SK-N-SH (cell line): ENCODE results near the gene CNTN3.

Experiments used
- EZH2phosphoT487 ChIP-seq: fragments of 200-600 bp; sonication (generic); IDR thresholded peaks from 2 replicates; pipeline ENCODE4 v1.6.1; 2017; ENCODE audit warnings: low read depth, mixed run types, mild to moderate bottlenecking, antibody characterized with exemption, moderate library complexity, borderline replicate concordance
- POLR2AphosphoS5 ChIP-seq: IDR thresholded peaks from 2 replicates; pipeline ENCODE4 v1.6.1; 2012; ENCODE audit warnings: low read depth, low read length
- TAF1 ChIP-seq: IDR thresholded peaks from 2 replicates; pipeline ENCODE4 v1.6.1; 2012; ENCODE audit warnings: low read depth, mild to moderate bottlenecking, low read length, moderate library complexity, borderline replicate concordance
- YY1 ChIP-seq: IDR thresholded peaks from 2 replicates; pipeline ENCODE4 v1.4.0; 2012; ENCODE audit warnings: low read depth, mild to moderate bottlenecking
- TF ChIP-seq, protein P1 (sequence below): fragments of 200-600 bp; sonication (generic); IDR thresholded peaks from 2 replicates; pipeline ENCODE4 v1.6.1; 2017; ENCODE audit warnings: antibody characterized with exemption, mild to moderate bottlenecking, moderate library complexity
- TF ChIP-seq, protein P2 (sequence below): fragments of 150-350 bp; IDR thresholded peaks from 2 replicates; pipeline ENCODE4 v1.6.1; 2016; ENCODE audit warnings: mild to moderate bottlenecking, low read depth, low read length
- TF ChIP-seq, protein P3 (sequence below): fragments of 150-350 bp; IDR thresholded peaks from 2 replicates; pipeline ENCODE4 v1.6.1; 2017; ENCODE audit warnings: antibody characterized with exemption, low read length, low read depth, borderline replicate concordance
- TF ChIP-seq, protein P4 (sequence below): IDR thresholded peaks from 2 replicates; pipeline ENCODE4 v1.4.0; 2012; ENCODE audit warnings: low read depth, borderline replicate concordance
- TF ChIP-seq, protein P5 (sequence below): IDR thresholded peaks from 2 replicates; pipeline ENCODE4 v1.6.1; 2012; ENCODE audit warnings: mild to moderate bottlenecking, low read depth, low read length, moderate library complexity

DNA sequence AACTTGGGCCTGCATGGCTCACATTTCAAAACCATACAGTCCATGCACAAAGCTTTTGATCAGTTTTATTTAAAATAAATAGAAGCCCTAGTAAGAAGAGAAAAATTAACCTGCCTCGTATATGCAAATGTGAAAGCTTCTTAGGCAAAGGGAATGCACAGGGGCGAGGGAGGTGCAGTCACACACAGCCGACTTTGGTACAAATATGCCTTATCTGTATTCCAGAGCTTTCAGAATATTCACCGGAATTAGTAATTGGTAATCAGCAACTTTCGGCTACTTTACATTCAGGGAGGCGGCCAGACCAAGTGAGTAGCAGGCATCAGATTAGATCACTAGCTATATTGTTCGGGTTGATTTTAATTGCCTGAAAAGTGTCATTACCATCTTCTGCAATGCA, 7.5 kb downstream of the CNTN3 start:
- TF ChIP-seq EZH2phosphoT487 (no peak), TAF1 (no peak), YY1 (no peak), POLR2AphosphoS5 (no peak)
- TF ChIP-seq, protein P1, sequence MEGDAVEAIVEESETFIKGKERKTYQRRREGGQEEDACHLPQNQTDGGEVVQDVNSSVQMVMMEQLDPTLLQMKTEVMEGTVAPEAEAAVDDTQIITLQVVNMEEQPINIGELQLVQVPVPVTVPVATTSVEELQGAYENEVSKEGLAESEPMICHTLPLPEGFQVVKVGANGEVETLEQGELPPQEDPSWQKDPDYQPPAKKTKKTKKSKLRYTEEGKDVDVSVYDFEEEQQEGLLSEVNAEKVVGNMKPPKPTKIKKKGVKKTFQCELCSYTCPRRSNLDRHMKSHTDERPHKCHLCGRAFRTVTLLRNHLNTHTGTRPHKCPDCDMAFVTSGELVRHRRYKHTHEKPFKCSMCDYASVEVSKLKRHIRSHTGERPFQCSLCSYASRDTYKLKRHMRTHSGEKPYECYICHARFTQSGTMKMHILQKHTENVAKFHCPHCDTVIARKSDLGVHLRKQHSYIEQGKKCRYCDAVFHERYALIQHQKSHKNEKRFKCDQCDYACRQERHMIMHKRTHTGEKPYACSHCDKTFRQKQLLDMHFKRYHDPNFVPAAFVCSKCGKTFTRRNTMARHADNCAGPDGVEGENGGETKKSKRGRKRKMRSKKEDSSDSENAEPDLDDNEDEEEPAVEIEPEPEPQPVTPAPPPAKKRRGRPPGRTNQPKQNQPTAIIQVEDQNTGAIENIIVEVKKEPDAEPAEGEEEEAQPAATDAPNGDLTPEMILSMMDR: no peak
- TF ChIP-seq, protein P2, sequence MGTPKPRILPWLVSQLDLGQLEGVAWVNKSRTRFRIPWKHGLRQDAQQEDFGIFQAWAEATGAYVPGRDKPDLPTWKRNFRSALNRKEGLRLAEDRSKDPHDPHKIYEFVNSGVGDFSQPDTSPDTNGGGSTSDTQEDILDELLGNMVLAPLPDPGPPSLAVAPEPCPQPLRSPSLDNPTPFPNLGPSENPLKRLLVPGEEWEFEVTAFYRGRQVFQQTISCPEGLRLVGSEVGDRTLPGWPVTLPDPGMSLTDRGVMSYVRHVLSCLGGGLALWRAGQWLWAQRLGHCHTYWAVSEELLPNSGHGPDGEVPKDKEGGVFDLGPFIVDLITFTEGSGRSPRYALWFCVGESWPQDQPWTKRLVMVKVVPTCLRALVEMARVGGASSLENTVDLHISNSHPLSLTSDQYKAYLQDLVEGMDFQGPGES: no peak
- TF ChIP-seq, protein P3, sequence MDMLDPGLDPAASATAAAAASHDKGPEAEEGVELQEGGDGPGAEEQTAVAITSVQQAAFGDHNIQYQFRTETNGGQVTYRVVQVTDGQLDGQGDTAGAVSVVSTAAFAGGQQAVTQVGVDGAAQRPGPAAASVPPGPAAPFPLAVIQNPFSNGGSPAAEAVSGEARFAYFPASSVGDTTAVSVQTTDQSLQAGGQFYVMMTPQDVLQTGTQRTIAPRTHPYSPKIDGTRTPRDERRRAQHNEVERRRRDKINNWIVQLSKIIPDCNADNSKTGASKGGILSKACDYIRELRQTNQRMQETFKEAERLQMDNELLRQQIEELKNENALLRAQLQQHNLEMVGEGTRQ: no peak
- TF ChIP-seq, protein P4, sequence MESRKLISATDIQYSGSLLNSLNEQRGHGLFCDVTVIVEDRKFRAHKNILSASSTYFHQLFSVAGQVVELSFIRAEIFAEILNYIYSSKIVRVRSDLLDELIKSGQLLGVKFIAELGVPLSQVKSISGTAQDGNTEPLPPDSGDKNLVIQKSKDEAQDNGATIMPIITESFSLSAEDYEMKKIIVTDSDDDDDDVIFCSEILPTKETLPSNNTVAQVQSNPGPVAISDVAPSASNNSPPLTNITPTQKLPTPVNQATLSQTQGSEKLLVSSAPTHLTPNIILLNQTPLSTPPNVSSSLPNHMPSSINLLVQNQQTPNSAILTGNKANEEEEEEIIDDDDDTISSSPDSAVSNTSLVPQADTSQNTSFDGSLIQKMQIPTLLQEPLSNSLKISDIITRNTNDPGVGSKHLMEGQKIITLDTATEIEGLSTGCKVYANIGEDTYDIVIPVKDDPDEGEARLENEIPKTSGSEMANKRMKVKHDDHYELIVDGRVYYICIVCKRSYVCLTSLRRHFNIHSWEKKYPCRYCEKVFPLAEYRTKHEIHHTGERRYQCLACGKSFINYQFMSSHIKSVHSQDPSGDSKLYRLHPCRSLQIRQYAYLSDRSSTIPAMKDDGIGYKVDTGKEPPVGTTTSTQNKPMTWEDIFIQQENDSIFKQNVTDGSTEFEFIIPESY: no peak
- TF ChIP-seq, protein P5, sequence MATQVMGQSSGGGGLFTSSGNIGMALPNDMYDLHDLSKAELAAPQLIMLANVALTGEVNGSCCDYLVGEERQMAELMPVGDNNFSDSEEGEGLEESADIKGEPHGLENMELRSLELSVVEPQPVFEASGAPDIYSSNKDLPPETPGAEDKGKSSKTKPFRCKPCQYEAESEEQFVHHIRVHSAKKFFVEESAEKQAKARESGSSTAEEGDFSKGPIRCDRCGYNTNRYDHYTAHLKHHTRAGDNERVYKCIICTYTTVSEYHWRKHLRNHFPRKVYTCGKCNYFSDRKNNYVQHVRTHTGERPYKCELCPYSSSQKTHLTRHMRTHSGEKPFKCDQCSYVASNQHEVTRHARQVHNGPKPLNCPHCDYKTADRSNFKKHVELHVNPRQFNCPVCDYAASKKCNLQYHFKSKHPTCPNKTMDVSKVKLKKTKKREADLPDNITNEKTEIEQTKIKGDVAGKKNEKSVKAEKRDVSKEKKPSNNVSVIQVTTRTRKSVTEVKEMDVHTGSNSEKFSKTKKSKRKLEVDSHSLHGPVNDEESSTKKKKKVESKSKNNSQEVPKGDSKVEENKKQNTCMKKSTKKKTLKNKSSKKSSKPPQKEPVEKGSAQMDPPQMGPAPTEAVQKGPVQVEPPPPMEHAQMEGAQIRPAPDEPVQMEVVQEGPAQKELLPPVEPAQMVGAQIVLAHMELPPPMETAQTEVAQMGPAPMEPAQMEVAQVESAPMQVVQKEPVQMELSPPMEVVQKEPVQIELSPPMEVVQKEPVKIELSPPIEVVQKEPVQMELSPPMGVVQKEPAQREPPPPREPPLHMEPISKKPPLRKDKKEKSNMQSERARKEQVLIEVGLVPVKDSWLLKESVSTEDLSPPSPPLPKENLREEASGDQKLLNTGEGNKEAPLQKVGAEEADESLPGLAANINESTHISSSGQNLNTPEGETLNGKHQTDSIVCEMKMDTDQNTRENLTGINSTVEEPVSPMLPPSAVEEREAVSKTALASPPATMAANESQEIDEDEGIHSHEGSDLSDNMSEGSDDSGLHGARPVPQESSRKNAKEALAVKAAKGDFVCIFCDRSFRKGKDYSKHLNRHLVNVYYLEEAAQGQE: no peak
